HepG2 (cell line): Measurements from ENCODE around the gene B4GALT5. TPM values are rescaled to one million over a fixed set of nuclear protein-coding genes. Genes with fewer than 3 reads are reported as not detected.

Source experiments
- CREB1 ChIP-seq, 2 experiments: fragments of 450-650 bp in 1 of 2; IDR thresholded peaks; 2 replicates each; pipeline ENCODE4 v1.6.1; 2016 to 2017; ENCODE audit warnings: control low read depth in 1 of 2, mild to moderate bottlenecking in 1 of 2, missing compliant biosample characterization in 1 of 2, missing genetic modification characterization in 1 of 2
- DPF2 ChIP-seq: sonication (generic); formaldehyde crosslinking; IDR thresholded peaks from 2 replicates; pipeline ENCODE4 v1.4.0; 2020; ENCODE audit warnings: mild to moderate bottlenecking, low read depth, missing genetic modification reagents, borderline replicate concordance
- GATAD2A ChIP-seq: IDR thresholded peaks from 2 replicates; pipeline ENCODE4 v1.6.1; 2016
- HHEX ChIP-seq: IDR thresholded peaks from 2 replicates; pipeline ENCODE4 v1.6.1; 2016; ENCODE audit warnings: control low read depth
- SMARCC2 ChIP-seq: fragments of 450-650 bp; IDR thresholded peaks from 2 replicates; pipeline ENCODE4 v1.6.1; 2017; ENCODE audit warnings: antibody characterized with exemption, mild to moderate bottlenecking
- ZKSCAN1 ChIP-seq: fragments of 150-350 bp; IDR thresholded peaks from 2 replicates; pipeline ENCODE4 v1.6.1; 2014; ENCODE audit warnings: low read length
- ZKSCAN5 ChIP-seq: sonication (generic); formaldehyde crosslinking; IDR thresholded peaks from 2 replicates; pipeline ENCODE4 v1.5.1; 2020; ENCODE audit warnings: mild to moderate bottlenecking, missing genetic modification reagents
- ZNF451 ChIP-seq: sonication (generic); formaldehyde crosslinking; IDR thresholded peaks from 2 replicates; pipeline ENCODE4 v1.5.0; 2020; ENCODE audit warnings: mild to moderate bottlenecking, missing genetic modification reagents
- polyA plus RNA-seq, 8 experiments: library from polyadenylated mRNA; depleted of rRNA in 3 of 8; stranded (reverse) in 7 of 8; unstranded in 1 of 8; fragments of >200 nt; fragmentation: Illumina TruSeq in 4 of 8; extraction: Trizol in 4 of 8; gene quantifications; 2 replicates each; pipeline versions ENCODE4 v1.2.1 to v1.2.3, GENCODE V29; 2011 to 2016; ENCODE audit warnings: low read depth in 4 of 8, missing spikeins in 1 of 8, mixed read lengths in 1 of 8; ENCODE audit not compliant: insufficient read depth in 1 of 8
- total RNA-seq, 5 experiments: library from RNA; depleted of rRNA; stranded (reverse); fragments of >200 nt; fragmentation: Illumina TruSeq; extraction: Trizol; gene quantifications; 2 replicates each; pipeline ENCODE4 v1.2.3, GENCODE V29; 2016; ENCODE audit warnings: low read depth in 1 of 5
- TF ChIP-seq, protein P1 (sequence below): sonication (generic); formaldehyde crosslinking; IDR thresholded peaks from 2 replicates; pipeline ENCODE4 v1.4.0; 2020; ENCODE audit warnings: missing genetic modification reagents
- TF ChIP-seq, protein P2 (sequence below): sonication (generic); formaldehyde crosslinking; IDR thresholded peaks from 2 replicates; pipeline ENCODE4 v1.4.0; 2020; ENCODE audit warnings: missing genetic modification reagents
- TF ChIP-seq, protein P3 (sequence below): sonication (generic); formaldehyde crosslinking; IDR thresholded peaks from 2 replicates; pipeline ENCODE4 v1.4.0; 2020; ENCODE audit warnings: missing genetic modification reagents
- TF ChIP-seq, protein P4 (sequence below): sonication (generic); formaldehyde crosslinking; IDR thresholded peaks from 2 replicates; pipeline ENCODE4 v1.4.0; 2020; ENCODE audit warnings: mild to moderate bottlenecking, missing genetic modification reagents
- TF ChIP-seq, protein P5 (sequence below): sonication (generic); formaldehyde crosslinking; IDR thresholded peaks from 2 replicates; pipeline ENCODE4 v1.5.0; 2020; ENCODE audit warnings: mild to moderate bottlenecking, missing genetic modification reagents
- TF ChIP-seq, protein P6 (sequence below): sonication (generic); formaldehyde crosslinking; IDR thresholded peaks from 2 replicates; pipeline ENCODE4 v1.4.0; 2020; ENCODE audit warnings: missing genetic modification reagents, mild to moderate bottlenecking, borderline replicate concordance
- TF ChIP-seq, protein P7 (sequence below): sonication (generic); formaldehyde crosslinking; IDR thresholded peaks from 2 replicates; pipeline ENCODE4 v1.5.1; 2020; ENCODE audit warnings: missing genetic modification reagents, mild to moderate bottlenecking, borderline replicate concordance

The B4GALT5 gene
- total and polyA plus RNA-seq, 2 of the 13 experiments (the other 11 are each of a cell fraction or from before 2014, with no cell fraction given): 27.3 to 30.9 TPM

DNA sequence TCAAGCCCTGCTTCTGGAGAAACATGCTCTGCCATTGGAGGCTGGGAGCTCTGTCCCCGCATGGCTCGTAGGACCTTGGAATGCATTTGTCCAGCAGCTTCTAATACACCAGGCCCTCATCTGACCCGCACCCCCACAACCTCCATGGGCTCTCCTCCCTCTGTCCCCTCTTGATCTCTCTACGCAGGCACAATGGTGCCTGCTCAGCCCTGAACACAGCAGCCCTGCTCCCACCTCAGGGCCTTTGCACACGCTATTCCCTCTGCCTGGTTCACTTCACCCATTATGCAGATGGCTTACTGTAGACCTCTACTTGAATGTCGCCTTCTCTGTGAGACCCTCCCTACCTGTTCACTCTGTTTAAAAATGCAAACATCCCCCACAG lies 118.8 kb downstream of the B4GALT5 start (continued):
- TF ChIP-seq, protein P1, sequence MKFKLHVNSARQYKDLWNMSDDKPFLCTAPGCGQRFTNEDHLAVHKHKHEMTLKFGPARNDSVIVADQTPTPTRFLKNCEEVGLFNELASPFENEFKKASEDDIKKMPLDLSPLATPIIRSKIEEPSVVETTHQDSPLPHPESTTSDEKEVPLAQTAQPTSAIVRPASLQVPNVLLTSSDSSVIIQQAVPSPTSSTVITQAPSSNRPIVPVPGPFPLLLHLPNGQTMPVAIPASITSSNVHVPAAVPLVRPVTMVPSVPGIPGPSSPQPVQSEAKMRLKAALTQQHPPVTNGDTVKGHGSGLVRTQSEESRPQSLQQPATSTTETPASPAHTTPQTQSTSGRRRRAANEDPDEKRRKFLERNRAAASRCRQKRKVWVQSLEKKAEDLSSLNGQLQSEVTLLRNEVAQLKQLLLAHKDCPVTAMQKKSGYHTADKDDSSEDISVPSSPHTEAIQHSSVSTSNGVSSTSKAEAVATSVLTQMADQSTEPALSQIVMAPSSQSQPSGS (CRISPR knock-in tag): no peak
- no peak for TF ChIP-seq DPF2
- TF ChIP-seq, protein P2, sequence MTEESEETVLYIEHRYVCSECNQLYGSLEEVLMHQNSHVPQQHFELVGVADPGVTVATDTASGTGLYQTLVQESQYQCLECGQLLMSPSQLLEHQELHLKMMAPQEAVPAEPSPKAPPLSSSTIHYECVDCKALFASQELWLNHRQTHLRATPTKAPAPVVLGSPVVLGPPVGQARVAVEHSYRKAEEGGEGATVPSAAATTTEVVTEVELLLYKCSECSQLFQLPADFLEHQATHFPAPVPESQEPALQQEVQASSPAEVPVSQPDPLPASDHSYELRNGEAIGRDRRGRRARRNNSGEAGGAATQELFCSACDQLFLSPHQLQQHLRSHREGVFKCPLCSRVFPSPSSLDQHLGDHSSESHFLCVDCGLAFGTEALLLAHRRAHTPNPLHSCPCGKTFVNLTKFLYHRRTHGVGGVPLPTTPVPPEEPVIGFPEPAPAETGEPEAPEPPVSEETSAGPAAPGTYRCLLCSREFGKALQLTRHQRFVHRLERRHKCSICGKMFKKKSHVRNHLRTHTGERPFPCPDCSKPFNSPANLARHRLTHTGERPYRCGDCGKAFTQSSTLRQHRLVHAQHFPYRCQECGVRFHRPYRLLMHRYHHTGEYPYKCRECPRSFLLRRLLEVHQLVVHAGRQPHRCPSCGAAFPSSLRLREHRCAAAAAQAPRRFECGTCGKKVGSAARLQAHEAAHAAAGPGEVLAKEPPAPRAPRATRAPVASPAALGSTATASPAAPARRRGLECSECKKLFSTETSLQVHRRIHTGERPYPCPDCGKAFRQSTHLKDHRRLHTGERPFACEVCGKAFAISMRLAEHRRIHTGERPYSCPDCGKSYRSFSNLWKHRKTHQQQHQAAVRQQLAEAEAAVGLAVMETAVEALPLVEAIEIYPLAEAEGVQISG: peak; percentile 52; the same call in 1 of the 2 replicates
- TF ChIP-seq, protein P3, sequence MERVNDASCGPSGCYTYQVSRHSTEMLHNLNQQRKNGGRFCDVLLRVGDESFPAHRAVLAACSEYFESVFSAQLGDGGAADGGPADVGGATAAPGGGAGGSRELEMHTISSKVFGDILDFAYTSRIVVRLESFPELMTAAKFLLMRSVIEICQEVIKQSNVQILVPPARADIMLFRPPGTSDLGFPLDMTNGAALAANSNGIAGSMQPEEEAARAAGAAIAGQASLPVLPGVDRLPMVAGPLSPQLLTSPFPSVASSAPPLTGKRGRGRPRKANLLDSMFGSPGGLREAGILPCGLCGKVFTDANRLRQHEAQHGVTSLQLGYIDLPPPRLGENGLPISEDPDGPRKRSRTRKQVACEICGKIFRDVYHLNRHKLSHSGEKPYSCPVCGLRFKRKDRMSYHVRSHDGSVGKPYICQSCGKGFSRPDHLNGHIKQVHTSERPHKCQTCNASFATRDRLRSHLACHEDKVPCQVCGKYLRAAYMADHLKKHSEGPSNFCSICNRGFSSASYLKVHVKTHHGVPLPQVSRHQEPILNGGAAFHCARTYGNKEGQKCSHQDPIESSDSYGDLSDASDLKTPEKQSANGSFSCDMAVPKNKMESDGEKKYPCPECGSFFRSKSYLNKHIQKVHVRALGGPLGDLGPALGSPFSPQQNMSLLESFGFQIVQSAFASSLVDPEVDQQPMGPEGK (CRISPR knock-in tag): no peak
- TF ChIP-seq SMARCC2: no peak
- TF ChIP-seq HHEX (CRISPR knock-in tag): no peak
- TF ChIP-seq ZKSCAN5 (CRISPR knock-in tag): no peak
- no peak for TF ChIP-seq ZKSCAN1
- TF ChIP-seq, protein P4, sequence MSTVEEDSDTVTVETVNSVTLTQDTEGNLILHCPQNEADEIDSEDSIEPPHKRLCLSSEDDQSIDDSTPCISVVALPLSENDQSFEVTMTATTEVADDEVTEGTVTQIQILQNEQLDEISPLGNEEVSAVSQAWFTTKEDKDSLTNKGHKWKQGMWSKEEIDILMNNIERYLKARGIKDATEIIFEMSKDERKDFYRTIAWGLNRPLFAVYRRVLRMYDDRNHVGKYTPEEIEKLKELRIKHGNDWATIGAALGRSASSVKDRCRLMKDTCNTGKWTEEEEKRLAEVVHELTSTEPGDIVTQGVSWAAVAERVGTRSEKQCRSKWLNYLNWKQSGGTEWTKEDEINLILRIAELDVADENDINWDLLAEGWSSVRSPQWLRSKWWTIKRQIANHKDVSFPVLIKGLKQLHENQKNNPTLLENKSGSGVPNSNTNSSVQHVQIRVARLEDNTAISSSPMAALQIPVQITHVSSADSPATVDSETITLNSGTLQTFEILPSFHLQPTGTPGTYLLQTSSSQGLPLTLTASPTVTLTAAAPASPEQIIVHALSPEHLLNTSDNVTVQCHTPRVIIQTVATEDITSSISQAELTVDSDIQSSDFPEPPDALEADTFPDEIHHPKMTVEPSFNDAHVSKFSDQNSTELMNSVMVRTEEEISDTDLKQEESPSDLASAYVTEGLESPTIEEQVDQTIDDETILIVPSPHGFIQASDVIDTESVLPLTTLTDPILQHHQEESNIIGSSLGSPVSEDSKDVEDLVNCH: no peak
- TF ChIP-seq, protein P5, sequence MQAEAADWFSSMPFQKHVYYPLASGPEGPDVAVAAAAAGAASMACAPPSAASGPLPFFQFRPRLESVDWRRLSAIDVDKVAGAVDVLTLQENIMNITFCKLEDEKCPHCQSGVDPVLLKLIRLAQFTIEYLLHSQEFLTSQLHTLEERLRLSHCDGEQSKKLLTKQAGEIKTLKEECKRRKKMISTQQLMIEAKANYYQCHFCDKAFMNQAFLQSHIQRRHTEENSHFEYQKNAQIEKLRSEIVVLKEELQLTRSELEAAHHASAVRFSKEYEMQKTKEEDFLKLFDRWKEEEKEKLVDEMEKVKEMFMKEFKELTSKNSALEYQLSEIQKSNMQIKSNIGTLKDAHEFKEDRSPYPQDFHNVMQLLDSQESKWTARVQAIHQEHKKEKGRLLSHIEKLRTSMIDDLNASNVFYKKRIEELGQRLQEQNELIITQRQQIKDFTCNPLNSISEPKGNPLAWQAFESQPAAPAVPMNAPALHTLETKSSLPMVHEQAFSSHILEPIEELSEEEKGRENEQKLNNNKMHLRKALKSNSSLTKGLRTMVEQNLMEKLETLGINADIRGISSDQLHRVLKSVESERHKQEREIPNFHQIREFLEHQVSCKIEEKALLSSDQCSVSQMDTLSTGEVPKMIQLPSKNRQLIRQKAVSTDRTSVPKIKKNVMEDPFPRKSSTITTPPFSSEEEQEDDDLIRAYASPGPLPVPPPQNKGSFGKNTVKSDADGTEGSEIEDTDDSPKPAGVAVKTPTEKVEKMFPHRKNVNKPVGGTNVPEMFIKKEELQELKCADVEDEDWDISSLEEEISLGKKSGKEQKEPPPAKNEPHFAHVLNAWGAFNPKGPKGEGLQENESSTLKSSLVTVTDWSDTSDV: no peak
- TF ChIP-seq, protein P6, sequence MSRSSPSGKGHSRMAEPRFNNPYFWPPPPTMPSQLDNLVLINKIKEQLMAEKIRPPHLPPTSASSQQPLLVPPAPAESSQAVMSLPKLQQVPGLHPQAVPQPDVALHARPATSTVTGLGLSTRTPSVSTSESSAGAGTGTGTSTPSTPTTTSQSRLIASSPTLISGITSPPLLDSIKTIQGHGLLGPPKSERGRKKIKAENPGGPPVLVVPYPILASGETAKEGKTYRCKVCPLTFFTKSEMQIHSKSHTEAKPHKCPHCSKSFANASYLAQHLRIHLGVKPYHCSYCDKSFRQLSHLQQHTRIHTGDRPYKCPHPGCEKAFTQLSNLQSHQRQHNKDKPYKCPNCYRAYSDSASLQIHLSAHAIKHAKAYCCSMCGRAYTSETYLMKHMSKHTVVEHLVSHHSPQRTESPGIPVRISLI (CRISPR knock-in tag): no peak
- no peak for TF ChIP-seq GATAD2A
- no peak for TF ChIP-seq CREB1 (IDR thresholded peaks at IDR 0.05)
- no peak for TF ChIP-seq CREB1 (CRISPR knock-in tag; IDR thresholded peaks at IDR 0.05)
- TF ChIP-seq, protein P7, sequence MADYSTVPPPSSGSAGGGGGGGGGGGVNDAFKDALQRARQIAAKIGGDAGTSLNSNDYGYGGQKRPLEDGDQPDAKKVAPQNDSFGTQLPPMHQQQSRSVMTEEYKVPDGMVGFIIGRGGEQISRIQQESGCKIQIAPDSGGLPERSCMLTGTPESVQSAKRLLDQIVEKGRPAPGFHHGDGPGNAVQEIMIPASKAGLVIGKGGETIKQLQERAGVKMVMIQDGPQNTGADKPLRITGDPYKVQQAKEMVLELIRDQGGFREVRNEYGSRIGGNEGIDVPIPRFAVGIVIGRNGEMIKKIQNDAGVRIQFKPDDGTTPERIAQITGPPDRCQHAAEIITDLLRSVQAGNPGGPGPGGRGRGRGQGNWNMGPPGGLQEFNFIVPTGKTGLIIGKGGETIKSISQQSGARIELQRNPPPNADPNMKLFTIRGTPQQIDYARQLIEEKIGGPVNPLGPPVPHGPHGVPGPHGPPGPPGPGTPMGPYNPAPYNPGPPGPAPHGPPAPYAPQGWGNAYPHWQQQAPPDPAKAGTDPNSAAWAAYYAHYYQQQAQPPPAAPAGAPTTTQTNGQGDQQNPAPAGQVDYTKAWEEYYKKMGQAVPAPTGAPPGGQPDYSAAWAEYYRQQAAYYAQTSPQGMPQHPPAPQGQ (CRISPR knock-in tag): no peak
- no peak for TF ChIP-seq ZNF451 (CRISPR knock-in tag)
